Fibroblast of peridontal ligament (primary cell): Measurements from ENCODE around the gene CPNE8.

Source experiments
- DNase-seq: peaks from one replicate; pipeline ENCODE4 v3.0.0-alpha.2; 2010; ENCODE audit errors: extremely low read depth

The CPNE8 gene

DNA sequence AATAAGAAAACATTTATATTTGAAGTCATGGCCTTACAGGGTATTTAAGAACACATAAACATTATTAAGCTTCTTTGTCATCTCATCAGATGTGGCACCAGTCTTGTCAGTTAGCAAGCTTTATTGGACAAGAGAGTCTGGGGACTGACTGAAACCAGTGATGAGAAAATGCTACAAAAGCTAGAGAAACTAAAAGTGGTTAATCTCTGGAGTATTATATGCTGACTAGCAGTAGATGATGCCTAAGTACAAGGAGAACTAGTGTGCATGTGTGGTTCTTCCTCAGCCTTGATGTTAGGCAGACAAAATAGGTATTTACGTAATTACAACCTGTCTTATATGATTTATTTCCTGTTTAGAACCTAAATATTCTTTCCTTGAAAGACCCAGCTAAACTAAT is 176.5 kb downstream of the CPNE8 start:
- no peak for DNase-seq

DNA sequence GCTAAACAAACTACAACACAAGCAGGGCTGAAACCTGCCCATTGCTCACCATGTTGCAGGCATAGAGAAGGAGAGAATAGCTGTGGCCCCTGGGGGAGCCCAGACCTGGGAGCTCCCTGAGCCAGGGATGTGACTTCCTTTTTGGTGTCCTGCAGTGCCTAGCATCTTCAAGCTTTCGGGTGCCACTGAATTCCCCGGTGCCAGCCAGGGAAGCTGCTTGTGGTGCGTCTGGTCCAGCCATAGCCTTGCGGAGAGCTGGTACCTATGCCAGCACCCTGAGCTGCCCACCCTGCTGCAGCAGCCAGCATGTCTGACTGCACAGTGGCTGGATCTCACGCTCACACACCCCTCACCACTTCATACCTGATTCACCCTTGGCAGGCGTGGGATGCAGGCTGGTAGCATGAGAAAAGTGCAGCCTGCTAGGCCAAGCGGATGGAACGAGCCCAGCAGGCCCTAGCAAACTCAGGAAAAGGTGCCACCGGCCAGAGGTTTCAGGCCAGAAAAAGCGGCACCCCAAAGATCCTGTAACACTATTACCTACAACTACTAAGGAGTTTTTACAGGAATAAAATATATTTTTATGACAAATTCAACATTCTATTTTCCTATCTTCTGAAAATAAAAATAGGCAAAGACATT is 183.7 kb downstream of the CPNE8 start:
- no peak for DNase-seq

DNA sequence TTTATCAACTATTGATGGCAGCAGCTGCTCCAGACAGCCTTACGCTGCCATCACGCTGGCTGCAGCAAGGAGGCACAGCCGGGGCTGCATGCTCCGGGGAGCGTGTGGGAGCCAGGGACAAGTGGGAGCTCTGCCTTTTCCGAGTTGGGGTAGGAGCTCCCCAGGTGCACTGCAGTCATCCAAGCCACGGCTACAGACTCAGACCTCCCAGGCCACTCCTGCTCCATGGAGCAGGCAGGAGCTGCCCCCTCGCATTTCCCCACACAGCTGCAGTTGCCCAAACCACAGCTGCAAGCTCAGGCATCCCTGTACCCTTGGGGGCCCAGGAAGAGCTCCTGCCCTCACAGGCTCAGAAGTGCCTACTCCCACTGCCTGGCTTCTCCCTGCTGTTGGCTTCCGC is 184.7 kb downstream of the CPNE8 start:
- no peak for DNase-seq

DNA sequence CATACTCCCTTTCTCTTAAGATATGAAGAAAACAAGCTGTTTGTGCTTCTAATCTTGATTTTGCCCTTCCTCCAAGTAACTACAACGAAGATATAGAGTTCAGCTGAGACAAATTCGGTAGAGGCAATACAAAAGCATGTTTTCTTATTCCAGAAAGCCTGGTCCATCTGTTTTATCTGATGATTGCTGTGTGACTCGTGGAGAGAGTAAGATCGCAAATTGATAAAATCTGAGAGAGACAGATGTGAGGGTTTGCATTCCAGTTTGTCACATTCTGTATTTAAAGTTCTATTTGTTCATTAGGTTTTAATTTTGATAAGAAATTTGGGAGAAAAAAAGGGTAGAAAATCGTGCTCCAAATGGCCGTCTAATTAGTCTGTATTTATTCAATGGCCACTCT is 192.1 kb downstream of the CPNE8 start:
- DNase-seq = no peak

DNA sequence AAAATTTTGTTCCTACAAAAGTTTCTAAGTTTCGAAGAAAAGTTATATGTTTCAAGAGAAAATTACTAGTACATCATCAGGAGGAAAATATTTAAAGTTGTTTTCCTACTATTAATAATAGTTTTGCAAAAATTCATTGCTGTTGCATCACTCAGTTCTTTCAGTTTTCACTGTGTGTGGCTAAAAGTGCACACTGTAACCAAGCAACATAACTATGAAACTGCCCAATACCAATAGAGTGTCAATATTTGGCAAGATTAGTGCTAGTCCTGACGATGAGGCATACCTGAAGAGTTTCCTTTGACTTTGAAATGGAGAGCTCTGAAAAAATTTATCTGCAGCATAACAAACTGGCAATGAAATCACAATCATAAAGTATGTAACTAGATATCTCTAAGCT is 194.3 kb downstream of the CPNE8 start:
- DNase-seq = peak; percentile 16

DNA sequence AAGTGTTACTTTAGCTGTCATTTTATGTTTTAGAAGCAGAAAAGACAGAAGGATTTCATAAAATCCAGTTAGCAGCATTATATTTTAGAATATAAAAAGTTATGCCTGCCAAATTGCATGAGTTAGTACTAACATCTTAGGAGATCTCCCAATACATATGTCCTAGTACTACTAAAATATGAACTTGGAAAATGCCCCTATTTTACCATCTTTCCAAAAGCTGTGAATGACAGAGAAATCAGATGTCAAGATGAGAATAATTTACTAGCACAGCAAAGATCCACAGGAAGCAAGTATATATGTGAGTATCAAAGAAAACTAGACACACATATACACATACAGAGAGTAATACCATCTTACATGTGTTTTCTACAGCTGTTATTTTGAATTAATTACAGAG is 196.9 kb downstream of the CPNE8 start:
- DNase-seq = no peak

DNA sequence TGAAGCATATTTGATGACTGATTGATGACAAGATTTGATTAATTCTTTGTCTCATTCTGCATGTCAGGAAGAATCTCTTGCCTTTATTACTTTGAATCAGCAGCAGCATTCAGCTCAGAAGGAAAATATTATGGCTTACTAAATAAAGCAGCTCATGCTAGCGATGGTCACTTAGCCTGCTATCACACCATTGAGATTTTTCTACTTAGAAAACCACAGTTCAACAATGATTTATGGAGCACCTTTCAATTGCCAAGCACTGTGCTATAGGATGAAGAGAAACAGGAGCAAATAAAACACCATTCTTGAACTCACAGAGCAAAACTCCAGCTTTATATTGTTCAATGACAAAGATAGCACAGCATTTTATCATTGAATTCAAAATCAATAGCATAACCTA is 197.7 kb downstream of the CPNE8 start:
- DNase-seq = no peak

DNA sequence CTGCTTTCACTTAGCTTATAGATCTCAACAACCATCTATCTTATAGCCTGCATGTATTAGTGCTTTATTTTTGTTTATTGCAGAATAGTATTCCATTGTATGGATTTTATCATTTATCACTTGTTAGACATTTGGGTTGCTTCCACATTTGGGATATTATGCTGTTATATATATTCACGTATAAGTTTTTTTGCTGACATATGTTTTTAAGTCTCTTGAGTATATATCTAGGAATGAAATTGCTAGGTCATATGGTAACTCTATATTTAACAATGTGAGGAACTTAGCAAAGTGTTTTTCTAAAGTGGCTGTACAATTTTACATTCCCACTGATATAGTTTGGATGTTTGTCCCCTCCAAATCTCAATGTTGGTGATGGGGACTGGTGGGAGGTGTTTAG is 208.1 kb downstream of the CPNE8 start:
- no peak for DNase-seq

DNA sequence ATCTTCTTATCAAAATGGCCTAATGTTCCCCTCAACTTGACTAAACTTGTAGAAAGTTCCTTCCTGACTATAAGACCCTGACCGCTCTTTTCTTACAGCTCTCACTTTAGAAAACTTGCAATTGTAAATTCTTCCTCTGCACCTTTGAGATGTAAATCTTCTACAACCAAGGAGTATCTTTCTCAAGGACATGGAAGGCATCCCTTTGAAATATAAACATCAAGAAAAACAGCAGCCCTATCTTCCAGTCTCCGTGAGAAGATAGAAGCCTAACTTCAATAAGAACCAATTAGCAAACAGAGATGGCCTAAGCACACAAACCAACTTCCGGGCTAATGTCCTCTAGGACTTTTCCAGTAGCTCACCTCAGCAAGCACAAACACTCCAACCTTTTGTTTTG is 210.3 kb downstream of the CPNE8 start:
- DNase-seq = no peak

DNA sequence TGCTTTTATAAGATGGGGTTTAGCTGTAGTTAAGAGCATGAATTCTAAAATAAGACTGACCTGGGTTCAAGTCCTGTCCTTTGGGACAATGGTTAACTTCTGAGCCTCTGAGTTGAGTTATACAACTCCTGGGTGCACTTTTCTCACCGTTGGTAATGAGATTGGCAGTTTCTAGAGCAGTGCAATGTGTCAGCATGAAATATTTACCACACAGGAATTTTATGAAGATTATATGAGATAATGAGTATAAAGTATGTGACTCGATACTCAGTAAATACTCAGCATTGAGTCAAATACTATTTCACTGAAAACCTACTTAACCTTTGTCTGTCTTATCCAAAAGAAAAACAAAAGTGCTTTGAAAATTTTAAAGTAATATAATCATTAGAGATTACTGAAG is 214.2 kb downstream of the CPNE8 start:
- no peak for DNase-seq

DNA sequence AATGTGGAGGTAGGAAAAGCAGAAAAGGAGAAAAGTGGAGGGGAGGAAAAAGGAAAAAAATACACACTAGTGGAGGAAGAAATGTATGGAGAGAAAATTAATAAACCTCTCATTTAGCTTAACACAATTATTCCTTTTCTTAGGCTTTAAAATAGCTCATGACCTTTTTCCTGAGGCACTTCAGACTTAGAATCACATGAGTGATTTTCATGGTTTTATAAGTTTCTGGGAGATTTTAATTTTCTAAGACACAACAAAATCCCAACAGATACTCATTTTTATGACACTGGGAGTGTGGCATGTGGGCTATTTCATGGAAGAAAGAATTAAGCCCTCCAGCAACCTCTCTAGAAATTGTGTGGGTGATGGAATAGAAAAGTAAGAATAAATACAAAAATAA is 214.7 kb downstream of the CPNE8 start:
- DNase-seq = no peak

DNA sequence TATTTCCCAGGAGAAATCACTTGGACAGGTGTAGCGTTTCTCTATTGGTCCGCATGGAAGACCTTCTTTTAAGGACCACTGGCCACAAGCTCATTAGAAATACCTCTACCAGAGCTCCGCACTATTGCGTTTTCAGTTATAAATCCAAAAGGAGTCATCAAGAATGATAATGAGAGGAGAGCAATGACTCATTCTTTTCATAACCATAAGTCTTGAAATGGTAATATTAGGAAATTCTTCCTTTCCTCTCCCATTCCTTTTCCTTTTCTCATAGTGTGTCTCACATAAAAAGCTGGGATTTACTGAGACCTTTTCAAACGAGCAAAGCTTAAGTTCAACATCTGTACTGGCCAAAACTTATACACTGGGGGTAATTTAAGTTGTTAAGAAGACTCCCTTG is 215.7 kb downstream of the CPNE8 start:
- DNase-seq = peak; percentile 56

DNA sequence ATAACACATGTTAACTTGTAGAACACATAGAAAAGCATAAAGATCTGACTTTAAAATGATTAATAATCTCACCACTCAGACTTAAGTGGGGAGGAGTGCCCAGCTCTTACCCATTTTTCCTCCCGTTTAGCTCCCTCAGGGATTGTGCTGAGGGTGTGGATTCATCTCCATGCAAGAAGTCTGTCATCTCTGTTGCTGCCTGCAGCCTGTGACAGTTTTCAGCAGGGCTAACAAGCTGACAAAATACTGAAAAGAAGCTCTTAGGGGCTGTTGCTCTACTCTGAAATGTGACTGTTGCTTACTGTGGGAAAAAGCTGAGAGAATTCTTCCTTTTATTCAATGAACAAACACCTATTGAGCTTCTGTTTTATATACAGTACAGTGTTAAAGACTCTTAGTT is 216.2 kb downstream of the CPNE8 start:
- no peak for DNase-seq

DNA sequence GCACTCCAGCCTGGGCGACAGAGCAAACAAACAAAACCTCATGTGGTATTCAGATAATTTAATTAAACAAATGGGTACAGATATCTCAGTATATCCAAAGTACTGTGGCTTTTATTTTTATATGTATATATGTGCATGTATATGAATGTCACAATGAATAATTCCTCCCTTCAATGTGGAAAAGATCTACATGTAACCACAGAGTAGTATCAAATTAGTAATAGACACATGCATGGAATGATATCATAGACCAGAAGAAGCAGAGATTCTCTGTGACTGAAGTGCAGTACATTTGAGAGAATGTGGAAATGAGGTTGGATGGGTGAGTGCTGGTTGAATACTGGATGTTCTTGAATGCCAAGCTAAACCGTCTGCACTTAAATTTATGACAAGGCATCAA is 222.9 kb downstream of the CPNE8 start:
- no peak for DNase-seq

DNA sequence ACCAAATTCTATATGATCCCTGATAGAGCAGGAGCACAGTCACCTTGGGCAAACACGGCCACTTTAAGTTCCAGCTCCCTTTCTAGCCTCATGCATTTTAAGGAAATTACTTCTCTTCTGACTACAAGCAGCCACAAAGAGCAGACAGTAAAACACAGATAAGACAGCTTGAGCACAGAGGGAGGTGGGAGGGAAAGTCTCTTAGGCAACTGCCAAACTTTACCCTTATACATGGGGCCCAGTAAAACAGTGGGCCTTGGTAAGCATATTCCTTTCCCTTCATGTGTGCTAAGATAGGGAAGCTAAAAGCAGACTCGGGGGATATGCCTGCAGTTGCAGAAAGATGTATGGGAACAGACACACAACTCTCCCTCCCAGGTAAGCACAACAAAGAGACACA is 235.9 kb downstream of the CPNE8 start:
- no peak for DNase-seq

DNA sequence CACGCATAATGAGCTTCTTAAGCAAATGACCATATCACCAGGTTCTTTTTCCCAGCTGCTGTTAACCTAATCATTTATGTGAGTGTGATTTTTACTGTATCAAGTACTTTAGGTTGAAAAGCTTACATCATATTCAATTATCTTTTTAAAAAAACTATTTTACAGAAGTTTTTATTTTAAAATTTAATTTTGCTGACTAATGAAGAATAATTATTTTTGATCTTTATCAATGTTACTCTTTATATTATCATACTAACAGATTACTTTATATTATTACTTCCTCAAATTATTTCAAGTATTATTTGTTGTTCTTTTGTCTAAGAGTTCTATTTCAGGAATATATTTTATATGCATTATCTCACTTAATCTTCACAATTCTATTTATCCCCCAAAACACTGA is 236.3 kb downstream of the CPNE8 start:
- no peak for DNase-seq

DNA sequence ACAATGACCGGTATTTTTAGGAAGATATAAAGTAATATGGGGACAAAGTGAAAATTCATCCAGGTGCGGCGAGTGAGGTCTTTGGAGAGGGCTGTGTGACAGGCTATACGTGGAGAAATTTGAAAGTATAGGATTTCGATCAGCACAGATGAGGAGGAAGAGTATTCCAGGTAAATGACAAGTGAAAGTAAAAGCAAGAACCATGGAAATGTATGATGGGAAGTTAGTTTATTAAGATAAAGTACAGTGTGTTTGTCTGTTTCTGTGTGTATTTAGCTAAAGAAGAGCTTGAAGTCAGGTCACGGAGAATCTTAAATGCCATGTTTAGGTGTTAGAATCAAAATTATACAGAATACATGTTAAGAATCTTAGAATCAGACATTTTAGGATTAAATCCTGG is 239.0 kb downstream of the CPNE8 start:
- no peak for DNase-seq

DNA sequence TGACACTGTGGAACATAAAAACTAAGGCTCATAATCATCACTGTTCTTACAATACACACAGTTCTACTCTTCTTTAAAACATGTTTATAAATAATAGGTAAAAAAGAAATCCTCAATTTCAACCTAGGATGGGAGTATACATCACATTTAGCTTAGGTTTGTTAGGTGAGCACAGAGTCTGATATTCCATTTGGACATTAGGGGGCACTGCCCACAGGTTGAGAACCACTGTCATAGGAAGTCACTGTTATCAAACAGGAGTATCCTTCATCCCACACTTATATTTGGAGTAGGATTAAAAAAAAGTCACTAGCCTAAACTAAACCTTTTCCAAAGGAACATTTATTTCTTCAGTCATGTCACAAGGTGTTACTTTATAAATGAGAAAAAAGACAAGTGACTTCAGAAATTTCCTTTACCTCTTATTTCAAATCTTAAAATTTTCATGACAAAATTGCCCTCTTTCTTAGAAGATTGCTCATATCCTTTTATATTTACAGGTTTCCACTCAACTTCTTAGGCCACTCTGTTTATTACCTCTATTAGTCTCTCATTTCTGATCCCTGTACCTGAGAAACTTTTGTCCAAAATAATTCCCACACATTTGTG is 240.6 kb downstream of the CPNE8 start:
- peak; percentile 20 for DNase-seq

DNA sequence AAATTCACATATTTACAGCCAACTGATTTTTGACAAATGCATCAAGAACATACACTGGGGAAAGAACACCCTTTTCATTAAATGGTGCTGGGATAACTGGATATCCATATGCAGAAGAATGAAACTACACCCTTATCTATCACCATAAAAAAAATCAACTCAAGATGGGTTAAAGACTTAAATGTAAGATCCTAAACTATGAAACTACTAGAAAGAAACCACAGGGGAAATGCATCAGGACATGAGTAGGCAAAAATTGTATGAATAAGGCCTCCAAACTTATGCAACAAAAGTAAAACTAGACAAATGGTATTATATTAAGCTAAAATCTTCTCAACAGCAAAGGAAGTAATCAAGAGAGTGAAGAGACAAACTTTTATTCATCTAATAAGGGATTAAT is 242.6 kb downstream of the CPNE8 start:
- peak; percentile 57 for DNase-seq

DNA sequence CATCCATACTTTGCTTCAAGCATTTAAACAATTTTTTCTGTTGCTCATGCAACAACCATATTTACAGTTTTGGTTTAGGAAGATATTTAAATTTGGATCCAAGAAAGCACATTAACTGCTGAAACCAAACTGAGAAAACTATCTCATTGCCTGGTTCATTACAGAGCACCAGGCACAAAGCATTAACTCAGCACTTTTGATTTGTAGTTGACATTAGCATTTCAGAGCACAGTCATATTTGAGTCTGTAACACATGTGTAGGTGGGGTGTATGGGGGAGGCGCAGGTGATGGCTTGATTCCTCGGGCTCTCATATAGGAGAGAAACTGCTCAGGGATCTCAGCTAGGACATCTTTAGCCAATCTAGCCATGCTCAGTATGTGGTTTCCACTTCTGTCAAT is 251.7 kb downstream of the CPNE8 start:
- DNase-seq = no peak

DNA sequence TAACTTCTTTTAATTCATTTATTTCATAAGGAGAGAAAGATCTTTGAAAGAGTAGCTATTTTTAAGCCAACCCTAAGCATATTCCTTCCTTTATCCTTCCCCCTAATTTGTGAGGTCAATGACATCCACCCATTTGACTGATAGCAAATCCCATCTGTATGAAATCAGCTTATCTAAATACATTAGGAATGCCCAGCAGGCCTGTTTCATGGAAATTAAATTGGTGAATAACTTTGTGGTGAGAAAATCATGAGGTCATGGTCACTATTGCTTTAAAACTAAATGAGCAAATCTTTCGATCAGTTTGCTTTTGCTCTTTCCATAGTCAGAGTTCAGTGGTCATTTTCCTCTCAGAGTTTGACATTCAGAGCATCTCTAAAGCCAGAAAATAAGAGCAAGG is 256.6 kb downstream of the CPNE8 start:
- no peak for DNase-seq

DNA sequence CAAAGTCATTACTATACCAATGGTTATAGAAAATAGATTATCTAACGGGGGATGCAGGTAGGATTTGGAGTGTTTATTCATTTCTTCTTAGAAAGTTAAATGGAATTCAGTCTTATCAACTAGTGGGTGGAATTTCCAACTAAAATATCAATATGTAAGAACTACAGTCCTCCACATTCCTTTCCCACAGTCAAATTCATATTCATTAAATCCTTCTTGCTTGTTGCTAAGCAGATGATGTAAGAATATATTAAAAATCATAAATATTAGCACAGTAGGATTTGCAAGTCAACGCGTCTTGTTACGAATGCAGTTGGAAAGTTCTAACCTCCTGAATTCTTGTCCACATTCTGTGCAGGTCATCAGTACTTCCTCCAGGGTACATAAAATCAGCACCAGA is 259.2 kb downstream of the CPNE8 start:
- no peak for DNase-seq

DNA sequence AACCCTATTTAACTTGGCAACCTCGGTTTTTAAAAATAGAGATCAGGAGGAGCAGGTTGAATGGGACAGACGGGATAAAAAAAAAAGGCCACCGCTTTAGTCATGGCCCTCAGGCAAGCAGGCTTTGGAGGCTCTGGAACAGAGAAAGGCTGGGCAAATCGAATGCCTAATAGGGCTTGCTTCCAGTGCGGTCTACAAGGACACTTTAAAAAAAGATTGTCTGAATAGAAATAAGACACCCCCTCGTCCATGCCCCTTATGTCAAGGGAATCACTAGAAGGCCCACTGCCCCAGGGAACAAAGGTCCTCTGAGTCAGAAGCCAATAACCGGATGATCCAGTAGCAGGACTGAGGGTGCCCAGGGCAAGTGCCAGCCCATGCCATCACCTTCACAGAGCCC is 265.8 kb downstream of the CPNE8 start:
- no peak for DNase-seq

DNA sequence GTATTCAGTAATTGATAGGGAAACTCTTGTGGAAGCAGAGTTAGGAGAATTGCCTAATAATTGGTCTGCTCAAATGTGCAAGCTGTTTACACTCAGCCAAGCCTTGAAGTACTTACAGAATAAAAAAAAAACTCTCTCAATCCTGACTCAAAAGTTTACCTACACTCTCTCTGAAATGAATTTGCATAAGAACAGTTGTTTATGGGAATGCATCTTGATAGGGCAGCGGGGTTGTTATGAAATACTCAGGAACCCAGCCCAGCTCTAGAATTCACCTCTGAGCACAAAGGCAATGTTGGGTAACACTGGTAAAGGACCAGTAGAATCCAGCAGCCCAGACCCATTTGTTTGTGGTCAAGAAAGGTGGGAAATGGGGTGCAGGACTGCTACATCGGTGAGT is 267.0 kb downstream of the CPNE8 start:
- DNase-seq = no peak
